HFFc6 (cell line): ENCODE measurements around the gene ANKS6. TPM values are rescaled to one million over a fixed set of nuclear protein-coding genes. Genes with fewer than 3 reads are reported as not detected.

Experiments
- DNase-seq: peaks from one replicate; pipeline ENCODE4 v3.0.0-alpha.2; 2018
- H3K27ac Mint-ChIP-seq: 2 replicates; pipeline ENCODE4 v1.8.0; 2020; ENCODE audit warnings: mild to moderate bottlenecking, mixed read lengths
- H3K27me3 Mint-ChIP-seq: 2 replicates; pipeline ENCODE4 v1.8.0; 2021; ENCODE audit warnings: mild to moderate bottlenecking, moderate library complexity, mixed read lengths; ENCODE audit not compliant: insufficient read depth
- H3K36me3 Mint-ChIP-seq: 2 replicates; pipeline ENCODE4 v1.8.0; 2021; ENCODE audit warnings: low read depth, mixed read lengths
- H3K4me1 Mint-ChIP-seq: 2 replicates; pipeline ENCODE4 v1.8.0; 2020; ENCODE audit warnings: low read depth, mixed read lengths
- H3K4me3 Mint-ChIP-seq: 2 replicates; pipeline ENCODE4 v1.8.0; 2020; ENCODE audit warnings: mild to moderate bottlenecking, moderate library complexity, mixed read lengths
- H3K9me3 Mint-ChIP-seq: 2 replicates; pipeline ENCODE4 v1.8.0; 2020; ENCODE audit warnings: mild to moderate bottlenecking, mixed read lengths
- CTCF ChIP-seq: fragments of 200-600 bp; sonication (generic); IDR thresholded peaks from 2 replicates; pipeline ENCODE4 v1.5.0; 2021; ENCODE audit warnings: antibody characterized with exemption, mild to moderate bottlenecking
- total RNA-seq, 6 experiments: library from RNA; stranded (reverse); fragmentation: NEBNext Ultra II Directional; extraction: Animal tissue kit (Norgen Biotek cat#: 25700); gene quantifications; 2 replicates in 1 of 6; 3 replicates in 5 of 6; pipeline ENCODE4 v1.2.3, GENCODE V29; 2021

The ANKS6 gene
- total RNA-seq, 6 experiments from 2014 or later = 12.7 to 16.6 (median 14.8) TPM

- H3K36me3 Mint-ChIP-seq = peaks cover 22% of the 10 kb centered on the region
- H3K27me3 Mint-ChIP-seq = no peaks in the 10 kb centered on the region; the same call in 1 of the 2 replicates
- H3K27ac Mint-ChIP-seq = no peak overlapping the region
- DNase-seq = no peak
- H3K4me3 Mint-ChIP-seq = no peak overlapping the region
- H3K4me1 Mint-ChIP-seq = peaks cover 13% of the 10 kb centered on the region
- peak; percentile 37; the same call in 1 of the 2 replicates for TF ChIP-seq CTCF
- no peaks in the 10 kb centered on the region for H3K9me3 Mint-ChIP-seq
Measured at GRCh38 chr9:98773721-98774120, 22.6 kb downstream of the ANKS6 start.

GRCh38 chr9:98772364-98773155 is 23.8 kb downstream of the ANKS6 start:
- TF ChIP-seq CTCF = no peak
- H3K4me1 Mint-ChIP-seq = peaks cover 13% of the 10 kb centered on the region
- no peak overlapping the region for H3K27ac Mint-ChIP-seq
- peaks cover 22% of the 10 kb centered on the region for H3K36me3 Mint-ChIP-seq
- no peaks in the 10 kb centered on the region; the same call in none of the 2 replicates for H3K27me3 Mint-ChIP-seq
- no peak overlapping the region for H3K4me3 Mint-ChIP-seq
- no peaks in the 10 kb centered on the region for H3K9me3 Mint-ChIP-seq
- no peak for DNase-seq

- no peak for TF ChIP-seq CTCF
- H3K9me3 Mint-ChIP-seq = no peaks in the 10 kb centered on the region
- peaks cover 22% of the 10 kb centered on the region for H3K36me3 Mint-ChIP-seq
- H3K4me1 Mint-ChIP-seq = peaks cover 13% of the 10 kb centered on the region
- no peaks in the 10 kb centered on the region; the same call in none of the 2 replicates for H3K27me3 Mint-ChIP-seq
- H3K4me3 Mint-ChIP-seq = no peak overlapping the region
- no peak for DNase-seq
- H3K27ac Mint-ChIP-seq = no peak overlapping the region
Measured at GRCh38 chr9:98771209-98771874, 25.0 kb downstream of the ANKS6 start.

GRCh38 chr9:98770717-98771116 is 25.6 kb downstream of the ANKS6 start:
- H3K27me3 Mint-ChIP-seq = no peaks in the 10 kb centered on the region; the same call in none of the 2 replicates
- H3K9me3 Mint-ChIP-seq = no peaks in the 10 kb centered on the region
- TF ChIP-seq CTCF = no peak
- peaks cover 22% of the 10 kb centered on the region for H3K36me3 Mint-ChIP-seq
- H3K4me3 Mint-ChIP-seq = no peak overlapping the region
- DNase-seq = no peak
- H3K4me1 Mint-ChIP-seq = peaks cover 10% of the 10 kb centered on the region
- no peak overlapping the region for H3K27ac Mint-ChIP-seq

GRCh38 chr9:98768344-98768743 is 28.0 kb downstream of the ANKS6 start:
- Mint-ChIP-seq H3K27ac (no peak overlapping the region), H3K4me3 (no peak overlapping the region), H3K27me3 (peaks cover 1% of the 10 kb centered on the region), H3K36me3 (peaks cover 32% of the 10 kb centered on the region), H3K4me1 (peaks cover 8% of the 10 kb centered on the region), H3K9me3 (no peaks in the 10 kb centered on the region)
- TF ChIP-seq CTCF = no peak
- no peak for DNase-seq
